Measurements from ENCODE around the gene TMEM135. TPM values are rescaled to one million over a fixed set of nuclear protein-coding genes. Genes with fewer than 3 reads are reported as not detected.

TMEM135 gene
- total RNA-seq, 1 experiment from 2014 or later: 12.6 TPM

DNA sequence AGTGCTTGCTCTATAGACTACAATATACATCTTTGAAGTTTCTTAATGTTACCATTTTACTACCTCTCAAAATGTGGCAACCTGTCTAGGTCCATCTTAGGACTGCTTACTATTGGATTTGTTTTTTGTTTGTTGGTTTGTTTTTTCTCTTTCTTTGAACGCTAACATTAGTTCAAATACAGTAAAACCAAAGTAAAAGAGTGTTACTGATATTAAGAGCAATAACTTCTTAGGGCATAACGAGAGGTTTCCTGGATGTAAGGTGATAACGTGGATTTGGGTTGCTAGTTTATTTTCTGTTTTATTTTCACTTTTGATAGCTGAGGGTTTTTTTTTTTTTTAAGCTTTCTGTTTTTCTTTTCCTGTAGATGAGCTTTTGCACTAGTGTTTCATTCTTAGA, 43.6 kb downstream of the TMEM135 start:
- DNase-seq: no peak
- TF ChIP-seq, protein P1, sequence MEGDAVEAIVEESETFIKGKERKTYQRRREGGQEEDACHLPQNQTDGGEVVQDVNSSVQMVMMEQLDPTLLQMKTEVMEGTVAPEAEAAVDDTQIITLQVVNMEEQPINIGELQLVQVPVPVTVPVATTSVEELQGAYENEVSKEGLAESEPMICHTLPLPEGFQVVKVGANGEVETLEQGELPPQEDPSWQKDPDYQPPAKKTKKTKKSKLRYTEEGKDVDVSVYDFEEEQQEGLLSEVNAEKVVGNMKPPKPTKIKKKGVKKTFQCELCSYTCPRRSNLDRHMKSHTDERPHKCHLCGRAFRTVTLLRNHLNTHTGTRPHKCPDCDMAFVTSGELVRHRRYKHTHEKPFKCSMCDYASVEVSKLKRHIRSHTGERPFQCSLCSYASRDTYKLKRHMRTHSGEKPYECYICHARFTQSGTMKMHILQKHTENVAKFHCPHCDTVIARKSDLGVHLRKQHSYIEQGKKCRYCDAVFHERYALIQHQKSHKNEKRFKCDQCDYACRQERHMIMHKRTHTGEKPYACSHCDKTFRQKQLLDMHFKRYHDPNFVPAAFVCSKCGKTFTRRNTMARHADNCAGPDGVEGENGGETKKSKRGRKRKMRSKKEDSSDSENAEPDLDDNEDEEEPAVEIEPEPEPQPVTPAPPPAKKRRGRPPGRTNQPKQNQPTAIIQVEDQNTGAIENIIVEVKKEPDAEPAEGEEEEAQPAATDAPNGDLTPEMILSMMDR (IDR thresholded peaks at IDR 0.05; ENCODE audit: unreplicated experiment): no peak
- Mint-ChIP-seq H3K27me3 (ENCODE audit: unreplicated experiment) (no peaks in the 10 kb centered on the region), H3K4me3 (ENCODE audit: low read depth, unreplicated experiment) (no peak overlapping the region), H3K4me1 (ENCODE audit: low read depth, unreplicated experiment) (no peaks in the 10 kb centered on the region), H3K9me3 (ENCODE audit: low read depth, unreplicated experiment) (no peaks in the 10 kb centered on the region), H3K27ac (ENCODE audit: unreplicated experiment) (no peak overlapping the region), H3K36me3 (ENCODE audit: insufficient read depth, unreplicated experiment) (no peaks in the 10 kb centered on the region)
- CTCF ChIA-PET: no interaction called here
- intact Hi-C loops (cut with micrococcal nuclease; ENCODE audit: unreplicated experiment): no loop called here
- no TSS peak for BruUV-seq (replicated peaks)

DNA sequence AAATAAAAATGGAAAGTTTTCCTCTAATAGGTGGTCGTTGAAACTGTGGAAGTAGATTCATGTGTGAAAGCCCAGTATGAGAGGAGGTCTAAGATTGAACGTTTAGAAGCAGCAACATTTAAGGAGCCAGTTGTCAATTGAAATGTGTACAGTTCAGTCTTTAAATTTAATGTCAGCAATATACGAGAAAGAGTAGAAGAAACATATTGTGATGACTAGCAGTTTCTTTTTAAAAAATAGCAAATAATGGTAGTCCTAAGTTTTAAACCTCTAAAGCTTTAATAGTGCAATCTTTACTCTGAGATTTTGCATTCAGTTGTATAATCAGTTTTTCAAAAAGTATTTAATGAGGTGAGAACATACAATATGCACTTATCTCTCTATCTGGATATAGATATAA, 44.9 kb downstream of the TMEM135 start:
- intact Hi-C loops (cut with micrococcal nuclease; ENCODE audit: unreplicated experiment): loop anchor here (2.0 kb wide), 1 partner anchor 14 kb away; no protein-coding TSS in a partner anchor
- no peak overlapping the region for H3K4me3 Mint-ChIP-seq (ENCODE audit: low read depth, unreplicated experiment)
- no peaks in the 10 kb centered on the region for H3K27me3 Mint-ChIP-seq (ENCODE audit: unreplicated experiment)
- CTCF ChIA-PET: no interaction called here
- H3K27ac Mint-ChIP-seq (ENCODE audit: unreplicated experiment): no peak overlapping the region
- no peaks in the 10 kb centered on the region for H3K9me3 Mint-ChIP-seq (ENCODE audit: low read depth, unreplicated experiment)
- no TSS peak for BruUV-seq (replicated peaks)
- DNase-seq: no peak
- H3K4me1 Mint-ChIP-seq (ENCODE audit: low read depth, unreplicated experiment): no peaks in the 10 kb centered on the region
- H3K36me3 Mint-ChIP-seq (ENCODE audit: insufficient read depth, unreplicated experiment): no peaks in the 10 kb centered on the region
- TF ChIP-seq, protein P1 (IDR thresholded peaks at IDR 0.05; ENCODE audit: unreplicated experiment): no peak

DNA sequence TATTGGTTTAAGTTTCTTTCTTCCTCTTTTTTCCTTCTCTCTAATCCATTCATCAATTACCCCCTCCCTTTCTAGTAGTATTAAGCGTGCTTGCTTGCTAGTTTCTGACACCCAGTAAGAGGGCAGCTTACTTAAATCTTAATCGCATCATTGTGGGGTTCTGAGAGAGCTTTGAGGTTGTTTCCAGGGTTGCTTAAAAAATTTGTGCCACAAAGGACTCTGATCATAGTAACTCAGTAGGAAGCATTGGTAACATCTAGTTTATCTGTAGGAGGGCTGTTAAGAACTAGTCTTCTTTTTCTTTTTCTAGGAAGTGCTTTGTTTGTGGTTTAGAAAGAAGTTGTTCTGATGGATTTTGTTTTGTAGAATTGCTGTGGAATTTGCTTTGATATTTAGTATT, 45.3 kb downstream of the TMEM135 start:
- intact Hi-C loops (cut with micrococcal nuclease; ENCODE audit: unreplicated experiment): loop anchor here (2.0 kb wide), 1 partner anchor 14 kb away; no protein-coding TSS in a partner anchor
- no peak overlapping the region for H3K27ac Mint-ChIP-seq (ENCODE audit: unreplicated experiment)
- no peaks in the 10 kb centered on the region for H3K4me1 Mint-ChIP-seq (ENCODE audit: low read depth, unreplicated experiment)
- no peaks in the 10 kb centered on the region for H3K27me3 Mint-ChIP-seq (ENCODE audit: unreplicated experiment)
- H3K9me3 Mint-ChIP-seq (ENCODE audit: low read depth, unreplicated experiment): no peaks in the 10 kb centered on the region
- H3K4me3 Mint-ChIP-seq (ENCODE audit: low read depth, unreplicated experiment): no peak overlapping the region
- H3K36me3 Mint-ChIP-seq (ENCODE audit: insufficient read depth, unreplicated experiment): no peaks in the 10 kb centered on the region
- CTCF ChIA-PET: no interaction called here
- TF ChIP-seq, protein P1 (IDR thresholded peaks at IDR 0.05; ENCODE audit: unreplicated experiment): no peak
- no peak for DNase-seq
- no TSS peak for BruUV-seq (replicated peaks)

DNA sequence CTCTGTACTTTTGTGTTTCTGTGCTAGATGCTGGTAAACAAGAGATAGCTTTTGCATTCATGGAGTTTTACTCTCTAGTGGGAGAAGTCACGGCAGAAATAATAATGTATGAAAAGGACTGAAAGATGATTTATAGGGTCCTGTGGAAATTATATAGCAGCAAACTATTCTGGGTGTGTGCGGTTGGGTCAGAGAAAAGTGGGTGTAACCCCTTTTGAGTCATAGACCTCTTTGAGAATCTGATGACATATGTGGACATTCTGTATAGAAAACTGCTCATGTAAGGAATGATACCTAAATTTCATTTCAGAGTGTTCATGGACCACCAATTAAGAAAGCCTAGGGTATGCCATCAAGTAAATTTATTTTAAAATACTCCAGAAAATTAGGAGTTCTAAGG, 54.4 kb downstream of the TMEM135 start:
- BruUV-seq (replicated peaks): no TSS peak
- DNase-seq: no peak

More for the DNA sequence above, 54.4 kb downstream of the TMEM135 start:
- TF ChIP-seq, protein P1 (IDR thresholded peaks at IDR 0.05; ENCODE audit: unreplicated experiment): no peak
- Mint-ChIP-seq H3K4me1 (ENCODE audit: low read depth, unreplicated experiment) (no peaks in the 10 kb centered on the region), H3K36me3 (ENCODE audit: insufficient read depth, unreplicated experiment) (no peaks in the 10 kb centered on the region), H3K4me3 (ENCODE audit: low read depth, unreplicated experiment) (no peak overlapping the region), H3K9me3 (ENCODE audit: low read depth, unreplicated experiment) (peaks cover 2% of the 10 kb centered on the region), H3K27me3 (ENCODE audit: unreplicated experiment) (no peaks in the 10 kb centered on the region), H3K27ac (ENCODE audit: unreplicated experiment) (no peak overlapping the region)
- intact Hi-C loops (cut with micrococcal nuclease; ENCODE audit: unreplicated experiment): loop anchor here (10.0 kb wide), 1 partner anchor 97 kb away; no protein-coding TSS in a partner anchor
- CTCF ChIA-PET: no interaction called here
